Superior temporal gyrus (tissue), 1 donor: Measurements from ENCODE around the gene AMER3.

Experiments used
- DNase-seq: peaks from one replicate; pipeline ENCODE4 v3.0.0-alpha.2; 2016; ENCODE audit errors: extremely low spot score

The AMER3 gene

GRCh38 chr2:130749641-130750040 is 5.7 kb upstream of the AMER3 start:
- DNase-seq, result no peak

- no peak for DNase-seq
Observed at GRCh38 chr2:130754811-130755210, 529 bp upstream of the AMER3 start.

GRCh38 chr2:130756053-130756873 is 923 bp downstream of the AMER3 start:
- DNase-seq, result no peak

GRCh38 chr2:130756874-130757668 is 1.7 kb downstream of the AMER3 start:
- DNase-seq, result no peak

GRCh38 chr2:130759906-130760753 is 4.8 kb downstream of the AMER3 start:
- DNase-seq, result no peak

- DNase-seq, result no peak
Observed at GRCh38 chr2:130760754-130761751, 5.7 kb downstream of the AMER3 start.

GRCh38 chr2:130762031-130762909 is 6.9 kb downstream of the AMER3 start:
- DNase-seq, result no peak

- DNase-seq, result no peak
Observed at GRCh38 chr2:130762910-130763385, 7.6 kb downstream of the AMER3 start.

- no peak for DNase-seq
Observed at GRCh38 chr2:130763405-130763804, 8.1 kb downstream of the AMER3 start.

GRCh38 chr2:130764035-130764820 is 8.9 kb downstream of the AMER3 start:
- no peak for DNase-seq

- DNase-seq, result no peak
Observed at GRCh38 chr2:130764821-130765115, 9.4 kb downstream of the AMER3 start.

GRCh38 chr2:130765464-130765863 is 10.1 kb downstream of the AMER3 start:
- DNase-seq, result no peak

GRCh38 chr2:130766037-130766436 is 10.7 kb downstream of the AMER3 start:
- DNase-seq, result no peak

- DNase-seq, result no peak
Observed at GRCh38 chr2:130766711-130767407, 11.5 kb downstream of the AMER3 start.

- DNase-seq, result no peak
Observed at GRCh38 chr2:130767408-130767775, 12.1 kb downstream of the AMER3 start.

- no peak for DNase-seq
Observed at GRCh38 chr2:130768191-130768855, 13.0 kb downstream of the AMER3 start.

GRCh38 chr2:130769343-130769907 is 14.1 kb downstream of the AMER3 start:
- no peak for DNase-seq

GRCh38 chr2:130776550-130776949 is 21.2 kb downstream of the AMER3 start:
- no peak for DNase-seq
